ENCODE measurements around the gene PRKD3.

The PRKD3 gene

DNA sequence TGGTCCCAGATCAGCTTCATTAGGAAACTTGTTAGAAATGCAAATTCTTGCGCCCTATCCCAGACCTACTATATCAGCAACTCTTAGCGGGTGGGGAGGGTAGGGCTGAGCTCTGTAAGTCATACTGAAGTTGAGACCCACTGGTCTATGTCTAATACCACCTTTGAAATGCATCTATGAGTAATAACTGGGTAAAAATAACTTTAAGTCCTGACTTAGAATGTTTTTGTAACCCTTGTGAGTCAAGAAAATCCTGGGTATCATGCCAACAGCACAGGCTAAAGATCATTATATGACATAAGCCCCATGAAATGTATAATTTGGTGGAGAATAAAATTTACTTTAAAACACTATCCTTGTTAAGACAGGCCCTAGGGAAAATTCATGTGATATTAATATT lies 41.4 kb downstream of the PRKD3 start:
- DNase-seq (ENCODE audit: insufficient read length, low spot score) (no peak), FAIRE-seq (no peak)
- TF ChIP-seq, protein P1, sequence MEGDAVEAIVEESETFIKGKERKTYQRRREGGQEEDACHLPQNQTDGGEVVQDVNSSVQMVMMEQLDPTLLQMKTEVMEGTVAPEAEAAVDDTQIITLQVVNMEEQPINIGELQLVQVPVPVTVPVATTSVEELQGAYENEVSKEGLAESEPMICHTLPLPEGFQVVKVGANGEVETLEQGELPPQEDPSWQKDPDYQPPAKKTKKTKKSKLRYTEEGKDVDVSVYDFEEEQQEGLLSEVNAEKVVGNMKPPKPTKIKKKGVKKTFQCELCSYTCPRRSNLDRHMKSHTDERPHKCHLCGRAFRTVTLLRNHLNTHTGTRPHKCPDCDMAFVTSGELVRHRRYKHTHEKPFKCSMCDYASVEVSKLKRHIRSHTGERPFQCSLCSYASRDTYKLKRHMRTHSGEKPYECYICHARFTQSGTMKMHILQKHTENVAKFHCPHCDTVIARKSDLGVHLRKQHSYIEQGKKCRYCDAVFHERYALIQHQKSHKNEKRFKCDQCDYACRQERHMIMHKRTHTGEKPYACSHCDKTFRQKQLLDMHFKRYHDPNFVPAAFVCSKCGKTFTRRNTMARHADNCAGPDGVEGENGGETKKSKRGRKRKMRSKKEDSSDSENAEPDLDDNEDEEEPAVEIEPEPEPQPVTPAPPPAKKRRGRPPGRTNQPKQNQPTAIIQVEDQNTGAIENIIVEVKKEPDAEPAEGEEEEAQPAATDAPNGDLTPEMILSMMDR (IDR thresholded peaks at IDR 0.05; ENCODE audit: insufficient read depth, missing control alignments): no peak

DNA sequence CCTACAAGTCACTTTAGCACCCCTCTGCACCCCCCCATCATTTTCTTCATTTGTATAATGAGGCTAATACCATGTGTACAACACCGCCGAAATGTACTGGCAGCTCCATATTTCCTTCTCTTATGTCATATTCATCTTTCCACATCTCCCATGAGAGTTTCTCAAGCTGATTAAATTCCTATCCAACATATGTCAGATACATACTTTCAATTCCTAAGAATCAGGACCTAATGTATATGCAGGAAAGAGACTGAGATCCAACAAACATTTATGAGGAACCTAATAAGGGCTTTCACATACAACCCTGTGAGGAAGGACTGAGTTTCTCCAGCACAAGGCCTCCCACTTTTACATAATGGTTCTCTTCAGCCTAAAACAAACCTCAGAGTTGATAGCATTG lies 41.9 kb downstream of the PRKD3 start:
- DNase-seq (ENCODE audit: insufficient read length, low spot score): no peak
- FAIRE-seq: no peak
- TF ChIP-seq, protein P1 (IDR thresholded peaks at IDR 0.05; ENCODE audit: insufficient read depth, missing control alignments): no peak

DNA sequence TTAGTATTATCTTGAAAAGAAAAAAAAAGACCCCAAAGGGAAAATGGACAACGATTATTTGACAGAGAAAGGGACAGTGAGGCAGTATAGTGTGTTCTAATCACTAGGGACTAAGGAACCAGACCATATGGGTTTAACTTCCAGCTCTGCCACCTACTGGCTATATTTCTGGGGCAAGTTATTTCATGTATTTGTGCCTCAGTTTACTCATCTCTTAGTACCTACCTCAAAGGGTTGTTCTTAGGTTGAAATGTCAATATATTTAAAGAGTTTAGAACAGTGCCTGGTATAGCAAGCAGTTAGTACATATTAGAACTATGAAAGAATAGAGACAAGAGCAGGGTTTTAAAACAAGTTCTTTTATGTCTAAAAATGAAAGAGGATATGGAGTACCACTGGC lies 42.7 kb downstream of the PRKD3 start:
- FAIRE-seq (no peak), DNase-seq (ENCODE audit: insufficient read length, low spot score) (no peak)
- TF ChIP-seq, protein P1 (IDR thresholded peaks at IDR 0.05; ENCODE audit: insufficient read depth, missing control alignments): peak; percentile 6

DNA sequence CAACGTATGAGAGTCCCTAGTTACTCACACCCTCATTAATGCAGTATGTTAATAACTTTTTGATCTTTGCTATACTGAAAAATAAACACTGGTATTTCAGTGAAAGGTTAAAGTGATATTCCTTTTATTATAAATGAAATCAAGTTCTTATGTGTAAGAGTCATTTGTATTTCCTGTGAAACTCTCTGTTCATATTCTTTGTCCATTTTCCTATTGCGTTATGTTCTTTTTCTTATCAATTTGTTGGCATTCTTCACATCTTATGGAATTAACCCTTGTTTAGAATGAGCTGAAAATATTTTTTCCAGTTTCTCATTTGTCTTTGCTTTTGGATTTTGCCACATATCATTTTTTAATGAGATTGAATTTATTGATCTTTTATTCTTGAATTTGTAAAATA lies 48.3 kb downstream of the PRKD3 start:
- FAIRE-seq (no peak), DNase-seq (ENCODE audit: insufficient read length, low spot score) (no peak)
- TF ChIP-seq, protein P1 (IDR thresholded peaks at IDR 0.05; ENCODE audit: insufficient read depth, missing control alignments): no peak
